PC-9 (cell line): Measurements from ENCODE around the gene PSMD2. TPM values are rescaled to one million over a fixed set of nuclear protein-coding genes. Genes with fewer than 3 reads are reported as not detected.
A peak's percentile ranks its signal among the peaks of the same experiment; 100 is the strongest.

ENCODE experiments used
- BruUV-seq: library from RNA; stranded (reverse); fragments of 400-500 nt; replicated peaks from 2 replicates; lab custom pipeline; 2021; lab: Mats Ljungman, UMichigan
- CTCF ChIA-PET: fragments of 300-600 bp; sonication (Branson Sonifier 250); formaldehyde crosslinking; loops from one replicate; lab custom pipeline; 2022; ENCODE audit warnings: antibody characterized with exemption; lab: Charles Lee
- POLR2A ChIA-PET: fragments of 300-600 bp; sonication (Branson Sonifier 250); formaldehyde crosslinking; loops from one replicate; lab custom pipeline; 2022; ENCODE audit warnings: antibody characterized with exemption; ENCODE audit not compliant: unreplicated experiment; lab: Charles Lee
- DNase-seq, 2 experiments: peaks; one replicate each; pipeline versions ENCODE4 v3.0.0 to v3.0.0-alpha.2; 2015 to 2022; ENCODE audit warnings: mixed read lengths in 1 of 2
- H2AFZ ChIP-seq: fragments of 200-600 bp; sonication (generic); 2 replicates; pipeline ENCODE4 v1.8.1; 2017; ENCODE audit warnings: antibody characterized with exemption
- H3F3A ChIP-seq: fragments of 200-600 bp; sonication (generic); 2 replicates; pipeline ENCODE4 v1.8.1; 2017; ENCODE audit warnings: antibody characterized with exemption, mild to moderate bottlenecking, low read depth; ENCODE audit not compliant: insufficient read depth
- H3K27ac ChIP-seq: fragments of 200-600 bp; sonication (generic); 2 replicates; pipeline ENCODE4 v1.6.1; 2016; ENCODE audit warnings: mixed run types
- H3K27me3 ChIP-seq: fragments of 200-600 bp; sonication (generic); 2 replicates; pipeline ENCODE4 v1.6.1; 2016; ENCODE audit warnings: low read depth, mixed run types; ENCODE audit not compliant: insufficient read depth
- H3K36me3 ChIP-seq: fragments of 200-600 bp; sonication (generic); 2 replicates; pipeline ENCODE4 v1.6.1; 2016; ENCODE audit warnings: low read depth, mixed run types
- H3K4me1 ChIP-seq: fragments of 200-600 bp; sonication (generic); replicated peaks from 2 replicates; pipeline ENCODE4 v1.6.1; 2016; ENCODE audit warnings: mixed run types; ENCODE audit not compliant: insufficient read depth
- H3K4me2 ChIP-seq: fragments of 200-600 bp; sonication (generic); 2 replicates; pipeline ENCODE4 v1.6.1; 2017; ENCODE audit warnings: mixed run types
- H3K4me3 ChIP-seq: fragments of 200-600 bp; sonication (generic); 2 replicates; pipeline ENCODE4 v1.6.1; 2016; ENCODE audit warnings: mixed run types
- H3K79me2 ChIP-seq: fragments of 200-600 bp; sonication (generic); 2 replicates; pipeline ENCODE4 v1.6.1; 2017; ENCODE audit warnings: low read depth, mixed run types
- H3K9me2 ChIP-seq: fragments of 200-600 bp; sonication (generic); 2 replicates; pipeline ENCODE4 v1.8.1; 2017; ENCODE audit warnings: mild to moderate bottlenecking; ENCODE audit not compliant: insufficient read depth
- H3K9me3 ChIP-seq: fragments of 200-600 bp; sonication (generic); 2 replicates; pipeline ENCODE4 v1.8.1; 2016; ENCODE audit warnings: low read depth; ENCODE audit not compliant: insufficient read depth
- H4K20me1 ChIP-seq: fragments of 200-600 bp; sonication (generic); 2 replicates; pipeline ENCODE4 v1.8.1; 2017; ENCODE audit not compliant: insufficient read depth
- CTCF ChIP-seq: fragments of 200-600 bp; sonication (generic); conservative IDR thresholded peaks from 2 replicates; pipeline ENCODE4 v1.6.1; 2017; ENCODE audit warnings: mixed run types, antibody characterized with exemption, mild to moderate bottlenecking, moderate library complexity
- EZH2 ChIP-seq: fragments of 200-600 bp; sonication (generic); IDR thresholded peaks from 2 replicates; pipeline ENCODE4 v1.8.0; 2017; ENCODE audit warnings: antibody characterized with exemption, low read depth
- intact Hi-C: fragments of 100-400 bp; cut with micrococcal nuclease; formaldehyde crosslinking; loops from one replicate; pipeline ENCODE4 v1.10.0; 2022; ENCODE audit not compliant: unreplicated experiment
- total RNA-seq: library from RNA; stranded (reverse); gene quantifications from 2 replicates; pipeline ENCODE4 v1.2.3, GENCODE V29; 2021

Gene PSMD2
- total RNA-seq, 1 experiment from 2014 or later = 788 TPM

GRCh38 chr3:184341925-184342324 lies 42.9 kb downstream of the PSMD2 start:
- Histone ChIP-seq H3K79me2 (peaks cover 9% of the 10 kb centered on the region; the same call in 1 of the 2 replicates), H3K4me3 (no peak overlapping the region), H3F3A (peaks cover 16% of the 10 kb centered on the region; the same call in 1 of the 2 replicates), H3K27ac (no peak overlapping the region), H3K9me2 (no peaks in the 10 kb centered on the region), H3K27me3 (no peaks in the 10 kb centered on the region), H3K4me2 (no peak overlapping the region), H4K20me1 (no peaks in the 10 kb centered on the region), H3K36me3 (no peaks in the 10 kb centered on the region), H3K9me3 (no peaks in the 10 kb centered on the region), H2AFZ (no peak overlapping the region), H3K4me1 (peaks cover 11% of the 10 kb centered on the region; the same call in 1 of the 2 replicates)
- no peak for TF ChIP-seq EZH2
- TF ChIP-seq CTCF = no peak
- intact Hi-C loops = no loop called here
- ChIA-PET POLR2A (no interaction called here), CTCF (no interaction called here)
- DNase-seq = peak; percentile 62 to 94
- no TSS peak for BruUV-seq

GRCh38 chr3:184343200-184343876 lies 44.3 kb downstream of the PSMD2 start:
- no peak for TF ChIP-seq CTCF

GRCh38 chr3:184344579-184345316 lies 45.7 kb downstream of the PSMD2 start:
- ChIA-PET POLR2A (interaction anchor here (0.5 kb wide), 1 partner anchor 25 kb away, joined by 4 read pairs; no protein-coding TSS in a partner anchor), CTCF (interaction anchor here (0.7 to 1.0 kb wide), 2 partner anchors 27 to 83 kb away, joined by 3 to 4 read pairs; partner anchors contain the start of gene CAMK2N2)
- Histone ChIP-seq H3K9me2 (no peaks in the 10 kb centered on the region), H4K20me1 (no peaks in the 10 kb centered on the region), H3K27ac (no peak overlapping the region), H3K9me3 (no peaks in the 10 kb centered on the region), H2AFZ (no peak overlapping the region), H3F3A (peaks cover 6% of the 10 kb centered on the region; the same call in 1 of the 2 replicates), H3K36me3 (no peaks in the 10 kb centered on the region), H3K27me3 (no peaks in the 10 kb centered on the region), H3K79me2 (no peaks in the 10 kb centered on the region), H3K4me3 (no peak overlapping the region), H3K4me2 (no peak overlapping the region), H3K4me1 (peaks cover 8% of the 10 kb centered on the region; the same call in 1 of the 2 replicates)
- TF ChIP-seq CTCF (no peak), EZH2 (no peak)
- DNase-seq = no peak
- intact Hi-C loops = loop anchor here (1.0 to 5.0 kb wide), 2 partner anchors 18 to 32 kb away; partner anchors contain the start of gene EIF4G1
- no TSS peak for BruUV-seq

More at GRCh38 chr3:184343200-184343876, 44.3 kb downstream of the PSMD2 start:
- Histone ChIP-seq H3K79me2 (no peaks in the 10 kb centered on the region), H3K4me2 (no peak overlapping the region), H3K36me3 (no peaks in the 10 kb centered on the region), H3K9me2 (no peaks in the 10 kb centered on the region), H3K27ac (no peak overlapping the region), H3K9me3 (no peaks in the 10 kb centered on the region), H3K4me1 (peaks cover 8% of the 10 kb centered on the region; the same call in 1 of the 2 replicates), H3K4me3 (no peak overlapping the region), H2AFZ (no peak overlapping the region), H3F3A (peaks cover 6% of the 10 kb centered on the region; the same call in 1 of the 2 replicates), H4K20me1 (no peaks in the 10 kb centered on the region), H3K27me3 (no peaks in the 10 kb centered on the region)
- no peak for DNase-seq
- BruUV-seq = no TSS peak
- POLR2A ChIA-PET = no interaction called here
- CTCF ChIA-PET = no interaction called here
- intact Hi-C loops = no loop called here
